ENCODE data around the gene ROBO1. TPM values are rescaled to one million over a fixed set of nuclear protein-coding genes. Genes with fewer than 3 reads are reported as not detected.

ROBO1 gene
- total RNA-seq, 1 donor from 2014 or later: 19.4 TPM

DNA sequence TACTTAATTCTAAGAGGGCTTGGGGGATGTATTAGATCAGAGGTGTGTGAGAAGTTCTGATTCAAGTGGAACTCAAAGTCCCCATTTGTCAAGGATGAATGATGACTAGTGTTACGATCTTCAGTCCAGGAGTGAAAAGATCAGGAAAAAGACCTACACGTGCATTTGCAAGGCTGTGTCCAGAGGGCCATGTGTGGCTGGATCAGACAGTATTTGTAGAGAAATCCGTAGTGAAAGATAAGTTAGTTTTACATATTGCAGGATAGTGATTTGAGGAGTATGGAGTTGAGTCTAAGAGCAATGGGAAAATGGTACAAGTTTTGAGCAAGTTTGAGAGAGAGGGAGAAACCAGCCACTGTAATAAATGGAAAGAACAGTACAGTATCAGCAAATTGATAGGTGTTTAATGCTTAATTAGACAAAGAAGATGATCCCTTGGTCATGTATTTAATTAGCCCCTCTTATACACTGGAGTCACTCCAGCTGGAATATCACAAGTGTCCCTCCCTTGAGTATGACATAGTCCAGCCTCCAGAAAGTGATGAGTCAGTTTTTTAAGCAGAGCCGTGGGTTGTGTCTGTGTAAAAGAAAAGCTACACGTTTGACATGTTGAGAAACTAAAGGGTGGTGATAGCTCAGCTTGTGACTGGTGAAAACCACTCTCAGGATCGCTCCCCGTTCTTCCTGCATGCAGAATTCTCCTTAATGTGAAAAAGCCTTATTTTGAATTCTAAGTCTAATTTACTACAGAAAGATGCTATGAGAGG lies 348.8 kb downstream of the ROBO1 start:
- no peak overlapping the region for H3K4me3 ChIP-seq (ENCODE audit: low read depth, low read length)
- TF ChIP-seq, protein P1, sequence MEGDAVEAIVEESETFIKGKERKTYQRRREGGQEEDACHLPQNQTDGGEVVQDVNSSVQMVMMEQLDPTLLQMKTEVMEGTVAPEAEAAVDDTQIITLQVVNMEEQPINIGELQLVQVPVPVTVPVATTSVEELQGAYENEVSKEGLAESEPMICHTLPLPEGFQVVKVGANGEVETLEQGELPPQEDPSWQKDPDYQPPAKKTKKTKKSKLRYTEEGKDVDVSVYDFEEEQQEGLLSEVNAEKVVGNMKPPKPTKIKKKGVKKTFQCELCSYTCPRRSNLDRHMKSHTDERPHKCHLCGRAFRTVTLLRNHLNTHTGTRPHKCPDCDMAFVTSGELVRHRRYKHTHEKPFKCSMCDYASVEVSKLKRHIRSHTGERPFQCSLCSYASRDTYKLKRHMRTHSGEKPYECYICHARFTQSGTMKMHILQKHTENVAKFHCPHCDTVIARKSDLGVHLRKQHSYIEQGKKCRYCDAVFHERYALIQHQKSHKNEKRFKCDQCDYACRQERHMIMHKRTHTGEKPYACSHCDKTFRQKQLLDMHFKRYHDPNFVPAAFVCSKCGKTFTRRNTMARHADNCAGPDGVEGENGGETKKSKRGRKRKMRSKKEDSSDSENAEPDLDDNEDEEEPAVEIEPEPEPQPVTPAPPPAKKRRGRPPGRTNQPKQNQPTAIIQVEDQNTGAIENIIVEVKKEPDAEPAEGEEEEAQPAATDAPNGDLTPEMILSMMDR (conservative IDR thresholded peaks at IDR 0.05; ENCODE audit: low read depth, low read length): no peak
- no peak for DNase-seq (ENCODE audit: low read depth)

DNA sequence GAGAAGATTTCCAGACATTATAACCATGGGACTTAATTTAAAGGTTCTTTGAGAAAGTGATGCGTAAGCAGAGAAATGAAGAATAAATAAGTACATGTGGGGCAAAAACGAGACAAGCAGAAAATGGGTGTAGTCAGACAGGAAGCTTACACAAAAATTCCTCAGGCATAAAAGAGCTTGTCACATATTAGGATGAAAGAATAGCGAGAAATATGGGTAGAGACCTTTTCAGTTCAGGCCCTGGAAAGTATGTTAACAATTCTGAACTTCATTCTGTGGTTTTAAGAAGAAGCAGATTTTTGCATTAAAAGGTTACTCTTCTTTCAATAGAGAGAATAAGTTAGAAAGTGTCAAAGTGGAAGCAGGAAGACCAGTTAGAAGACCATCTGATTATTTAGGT lies 352.4 kb downstream of the ROBO1 start:
- TF ChIP-seq, protein P1 (conservative IDR thresholded peaks at IDR 0.05; ENCODE audit: low read depth, low read length): no peak
- no peak for DNase-seq (ENCODE audit: low read depth)
- H3K4me3 ChIP-seq (ENCODE audit: low read depth, low read length): no peak overlapping the region

DNA sequence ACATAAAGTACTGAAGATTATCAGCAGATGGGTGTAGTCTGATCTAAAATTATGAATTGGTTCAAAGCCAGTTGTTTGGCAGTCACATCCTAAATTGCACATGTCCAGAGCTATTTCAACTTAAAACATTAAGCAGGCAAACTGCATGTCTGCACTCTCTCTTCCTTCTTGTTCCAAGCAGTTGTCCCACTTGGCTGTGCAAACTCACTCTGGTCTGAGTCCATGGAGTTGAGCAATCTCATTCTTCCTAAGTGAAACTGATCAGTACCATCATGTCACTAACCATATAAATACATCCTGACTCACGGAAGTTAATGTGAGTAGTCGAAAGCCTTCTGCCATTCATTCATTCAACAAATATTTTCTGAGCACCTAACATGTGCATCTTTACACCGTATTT lies 353.0 kb downstream of the ROBO1 start:
- DNase-seq (ENCODE audit: low read depth): no peak
- no peak overlapping the region for H3K4me3 ChIP-seq (ENCODE audit: low read depth, low read length)
- TF ChIP-seq, protein P1 (conservative IDR thresholded peaks at IDR 0.05; ENCODE audit: low read depth, low read length): no peak

DNA sequence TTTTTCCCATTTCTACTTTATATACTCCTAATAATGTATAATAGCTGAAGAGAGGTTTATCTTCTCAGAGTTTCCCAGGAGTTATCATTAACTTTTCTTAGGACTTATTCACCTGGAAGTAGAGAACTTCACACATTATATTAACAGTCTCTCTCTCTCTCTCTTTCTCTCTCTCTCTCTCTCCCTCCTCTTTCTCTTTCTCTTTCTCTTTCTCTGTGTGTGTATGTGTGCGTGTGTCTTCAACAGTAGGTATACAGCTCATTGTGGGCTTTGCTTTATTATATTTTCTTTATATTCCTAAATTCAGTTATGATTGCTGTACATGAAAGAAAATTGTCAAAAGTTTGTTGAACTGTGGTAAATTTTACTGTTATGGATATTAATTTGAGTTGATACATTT lies 353.8 kb downstream of the ROBO1 start:
- TF ChIP-seq, protein P1 (conservative IDR thresholded peaks at IDR 0.05; ENCODE audit: low read depth, low read length): no peak
- no peak overlapping the region for H3K4me3 ChIP-seq (ENCODE audit: low read depth, low read length)
- DNase-seq (ENCODE audit: low read depth): no peak

DNA sequence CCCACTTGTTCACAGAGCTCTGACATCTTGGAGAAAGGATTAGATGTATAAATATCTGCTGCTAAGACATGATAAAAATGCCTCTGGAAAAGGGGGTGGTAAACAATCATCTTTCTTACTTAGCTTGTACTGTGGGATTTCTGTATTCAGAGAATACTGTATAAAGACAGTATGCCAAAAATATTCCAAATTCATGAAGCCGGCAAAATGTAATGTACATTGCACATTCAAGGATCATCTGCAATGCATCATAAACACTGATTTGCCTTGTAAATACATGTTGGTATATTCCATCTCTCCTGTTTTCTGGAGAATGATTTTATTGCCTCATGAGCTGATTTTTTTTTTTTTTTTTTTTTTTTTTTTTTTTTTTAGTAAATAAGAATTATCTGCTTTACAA lies 355.3 kb downstream of the ROBO1 start:
- no peak overlapping the region for H3K4me3 ChIP-seq (ENCODE audit: low read depth, low read length)
- TF ChIP-seq, protein P1 (conservative IDR thresholded peaks at IDR 0.05; ENCODE audit: low read depth, low read length): no peak
- DNase-seq (ENCODE audit: low read depth): no peak

DNA sequence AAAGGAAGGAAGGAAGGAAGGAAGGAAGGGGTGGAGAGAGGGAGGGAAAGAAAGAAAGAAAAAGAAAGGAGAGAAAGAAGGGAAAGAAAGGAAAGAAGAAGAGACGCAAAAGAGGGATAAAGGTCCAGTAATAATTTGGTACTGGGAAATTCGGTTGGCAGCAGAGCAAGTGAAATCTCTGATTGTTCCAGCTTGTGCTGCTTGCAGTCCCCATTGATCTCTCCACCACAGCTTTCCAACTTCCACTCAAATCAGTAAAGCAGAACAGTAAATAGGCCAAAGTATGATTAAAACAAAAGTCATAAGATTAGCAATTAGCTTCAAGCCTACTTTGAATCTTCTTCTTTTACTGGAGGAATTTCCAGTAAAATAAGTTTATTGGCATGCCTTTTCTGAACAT lies 357.2 kb downstream of the ROBO1 start:
- H3K4me3 ChIP-seq (ENCODE audit: low read depth, low read length): no peak overlapping the region
- no peak for DNase-seq (ENCODE audit: low read depth)
- TF ChIP-seq, protein P1 (conservative IDR thresholded peaks at IDR 0.05; ENCODE audit: low read depth, low read length): no peak

DNA sequence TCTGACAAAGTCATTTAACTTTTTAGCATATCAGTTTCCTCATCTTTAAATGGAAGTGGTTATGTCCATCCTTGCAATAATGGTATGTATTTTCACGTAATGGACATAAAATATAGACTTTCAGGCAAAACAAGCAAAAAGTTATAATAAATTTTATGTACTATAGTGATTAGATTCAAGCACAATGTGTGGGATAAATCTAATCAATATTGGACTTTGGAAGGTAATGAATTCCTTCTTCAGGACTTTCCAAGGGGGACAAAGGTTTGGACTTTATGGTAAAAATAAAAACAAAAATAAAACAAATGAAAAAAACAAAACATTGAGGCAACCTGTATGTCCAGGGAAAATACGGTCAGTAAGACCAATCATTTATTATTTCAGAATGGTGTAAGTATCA lies 357.7 kb downstream of the ROBO1 start:
- H3K4me3 ChIP-seq (ENCODE audit: low read depth, low read length): no peak overlapping the region
- TF ChIP-seq, protein P1 (conservative IDR thresholded peaks at IDR 0.05; ENCODE audit: low read depth, low read length): no peak
- no peak for DNase-seq (ENCODE audit: low read depth)

Data from epithelial cell of proximal tubule (primary cell).